NB4 (cell line): ENCODE data around the gene DLEU7.

Source experiments
- DNase-seq: peaks from one replicate; pipeline ENCODE4 v3.0.0; 2010; ENCODE audit warnings: low read depth
- H3K4me3 ChIP-seq: one replicate; pipeline ENCODE4 v1.5.1; 2011; ENCODE audit warnings: mild to moderate bottlenecking, low read depth, low read length, moderate library complexity
- MYC ChIP-seq: IDR thresholded peaks from 2 replicates; pipeline ENCODE4 v1.6.1; 2011; ENCODE audit warnings: low read depth, low read length
- POLR2A ChIP-seq: IDR thresholded peaks from 2 replicates; pipeline ENCODE4 v1.6.1; 2011; ENCODE audit warnings: mild to moderate bottlenecking; ENCODE audit not compliant: insufficient read length; ENCODE audit errors: extremely low read depth
- TF ChIP-seq, protein P1 (sequence below): IDR thresholded peaks from 2 replicates; pipeline ENCODE4 v1.6.1; 2011; ENCODE audit warnings: low read depth, low read length
- TF ChIP-seq, protein P2 (sequence below): IDR thresholded peaks from one replicate; pipeline ENCODE4 v1.5.1; 2012; ENCODE audit warnings: low read depth, low read length

The DLEU7 gene

DNA sequence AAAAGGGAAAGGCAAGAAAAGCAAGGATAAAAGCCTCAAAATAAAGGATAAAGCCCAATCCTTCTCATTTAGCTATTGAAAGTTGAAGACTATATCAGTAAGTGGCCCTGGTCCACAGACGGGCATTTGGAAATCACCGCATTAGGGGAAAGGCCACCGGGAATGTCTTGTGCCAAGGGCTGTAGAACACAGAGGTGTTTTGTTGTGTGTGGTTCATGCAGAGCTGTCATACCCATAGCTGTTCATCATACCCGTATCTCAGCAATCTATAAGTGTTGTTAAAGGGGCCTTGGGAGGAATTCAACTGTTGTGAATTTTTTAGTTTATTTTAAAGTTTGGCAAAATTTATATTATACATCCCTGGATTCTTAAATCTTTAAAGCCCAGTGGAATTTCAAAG is 33.0 kb downstream of the DLEU7 start:
- TF ChIP-seq, protein P1, sequence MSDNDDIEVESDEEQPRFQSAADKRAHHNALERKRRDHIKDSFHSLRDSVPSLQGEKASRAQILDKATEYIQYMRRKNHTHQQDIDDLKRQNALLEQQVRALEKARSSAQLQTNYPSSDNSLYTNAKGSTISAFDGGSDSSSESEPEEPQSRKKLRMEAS, result no peak
- TF ChIP-seq, protein P2, sequence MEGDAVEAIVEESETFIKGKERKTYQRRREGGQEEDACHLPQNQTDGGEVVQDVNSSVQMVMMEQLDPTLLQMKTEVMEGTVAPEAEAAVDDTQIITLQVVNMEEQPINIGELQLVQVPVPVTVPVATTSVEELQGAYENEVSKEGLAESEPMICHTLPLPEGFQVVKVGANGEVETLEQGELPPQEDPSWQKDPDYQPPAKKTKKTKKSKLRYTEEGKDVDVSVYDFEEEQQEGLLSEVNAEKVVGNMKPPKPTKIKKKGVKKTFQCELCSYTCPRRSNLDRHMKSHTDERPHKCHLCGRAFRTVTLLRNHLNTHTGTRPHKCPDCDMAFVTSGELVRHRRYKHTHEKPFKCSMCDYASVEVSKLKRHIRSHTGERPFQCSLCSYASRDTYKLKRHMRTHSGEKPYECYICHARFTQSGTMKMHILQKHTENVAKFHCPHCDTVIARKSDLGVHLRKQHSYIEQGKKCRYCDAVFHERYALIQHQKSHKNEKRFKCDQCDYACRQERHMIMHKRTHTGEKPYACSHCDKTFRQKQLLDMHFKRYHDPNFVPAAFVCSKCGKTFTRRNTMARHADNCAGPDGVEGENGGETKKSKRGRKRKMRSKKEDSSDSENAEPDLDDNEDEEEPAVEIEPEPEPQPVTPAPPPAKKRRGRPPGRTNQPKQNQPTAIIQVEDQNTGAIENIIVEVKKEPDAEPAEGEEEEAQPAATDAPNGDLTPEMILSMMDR, result no peak
- TF ChIP-seq POLR2A (no peak), MYC (no peak)
- no peak overlapping the region for H3K4me3 ChIP-seq
- DNase-seq, result no peak

DNA sequence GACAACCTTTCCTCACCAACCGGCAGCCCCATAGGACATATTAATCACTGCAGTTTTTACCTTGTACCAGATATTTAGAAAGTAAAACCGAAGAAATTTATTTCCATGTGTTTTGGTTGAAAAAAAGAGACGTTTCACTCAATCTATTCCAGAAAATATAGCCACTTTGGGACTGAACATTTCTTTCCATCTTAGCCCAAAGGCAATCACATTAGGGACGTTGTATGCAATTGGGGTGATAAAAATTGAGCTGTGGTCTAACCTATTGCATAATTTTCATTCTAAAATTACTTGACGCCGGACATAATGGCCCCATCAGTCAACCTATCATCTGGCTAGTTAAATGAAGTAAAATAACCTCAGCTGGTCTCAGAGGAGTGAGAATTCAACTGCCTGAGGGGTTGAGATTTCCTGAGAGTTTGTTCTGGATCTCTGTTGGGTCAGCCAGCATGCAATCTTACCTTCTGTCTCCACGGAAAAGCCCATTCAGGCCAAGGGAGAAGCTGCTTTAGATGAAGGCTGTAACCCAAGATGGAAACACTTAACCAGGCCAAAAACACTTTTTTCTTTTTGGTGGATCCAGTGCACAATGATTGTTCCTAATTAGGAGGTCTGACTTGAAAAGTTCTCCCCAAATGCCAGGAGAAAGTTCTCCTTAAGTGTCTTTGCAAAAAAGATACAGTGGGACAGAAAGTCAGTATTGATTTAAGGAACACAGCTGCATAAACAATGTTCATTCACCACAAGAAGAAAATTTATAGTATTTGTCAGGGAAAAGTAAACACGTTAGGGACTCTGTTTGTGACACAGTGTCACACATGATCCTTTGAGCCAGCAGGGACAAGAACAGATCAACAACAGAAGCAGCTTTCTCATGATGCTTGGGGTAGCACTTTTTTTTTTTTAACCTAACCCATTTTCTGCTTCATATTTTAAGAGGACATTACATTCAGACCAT is 34.1 kb downstream of the DLEU7 start:
- TF ChIP-seq, protein P1, result no peak
- TF ChIP-seq MYC (peak; percentile 55), POLR2A (no peak)
- TF ChIP-seq, protein P2, result no peak
- H3K4me3 ChIP-seq, result peak overlapping the region; percentile 14
- DNase-seq, result peak; percentile 80

DNA sequence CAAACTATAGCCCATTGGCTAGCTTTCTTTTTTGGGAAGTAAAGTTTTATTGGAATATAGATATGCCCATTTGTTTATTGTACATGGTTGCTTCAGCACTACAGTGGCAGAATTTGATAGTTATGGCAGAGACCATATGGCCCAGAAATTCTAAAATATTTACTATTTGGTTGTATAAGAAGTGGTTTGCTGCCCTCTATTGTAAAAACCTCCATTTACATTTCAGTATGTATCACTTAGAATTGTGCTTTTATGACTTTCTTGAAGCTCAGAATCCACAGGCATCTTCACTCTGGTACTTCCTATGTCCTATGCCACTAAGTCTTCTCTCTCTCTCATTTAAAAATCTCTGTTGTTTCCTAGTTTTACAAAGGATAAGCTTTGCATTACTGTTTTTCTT is 37.7 kb downstream of the DLEU7 start:
- no peak overlapping the region for H3K4me3 ChIP-seq
- DNase-seq, result peak; percentile 46
- no peak for TF ChIP-seq MYC
- TF ChIP-seq, protein P1, result no peak
- TF ChIP-seq, protein P2, result no peak
- TF ChIP-seq POLR2A, result no peak

DNA sequence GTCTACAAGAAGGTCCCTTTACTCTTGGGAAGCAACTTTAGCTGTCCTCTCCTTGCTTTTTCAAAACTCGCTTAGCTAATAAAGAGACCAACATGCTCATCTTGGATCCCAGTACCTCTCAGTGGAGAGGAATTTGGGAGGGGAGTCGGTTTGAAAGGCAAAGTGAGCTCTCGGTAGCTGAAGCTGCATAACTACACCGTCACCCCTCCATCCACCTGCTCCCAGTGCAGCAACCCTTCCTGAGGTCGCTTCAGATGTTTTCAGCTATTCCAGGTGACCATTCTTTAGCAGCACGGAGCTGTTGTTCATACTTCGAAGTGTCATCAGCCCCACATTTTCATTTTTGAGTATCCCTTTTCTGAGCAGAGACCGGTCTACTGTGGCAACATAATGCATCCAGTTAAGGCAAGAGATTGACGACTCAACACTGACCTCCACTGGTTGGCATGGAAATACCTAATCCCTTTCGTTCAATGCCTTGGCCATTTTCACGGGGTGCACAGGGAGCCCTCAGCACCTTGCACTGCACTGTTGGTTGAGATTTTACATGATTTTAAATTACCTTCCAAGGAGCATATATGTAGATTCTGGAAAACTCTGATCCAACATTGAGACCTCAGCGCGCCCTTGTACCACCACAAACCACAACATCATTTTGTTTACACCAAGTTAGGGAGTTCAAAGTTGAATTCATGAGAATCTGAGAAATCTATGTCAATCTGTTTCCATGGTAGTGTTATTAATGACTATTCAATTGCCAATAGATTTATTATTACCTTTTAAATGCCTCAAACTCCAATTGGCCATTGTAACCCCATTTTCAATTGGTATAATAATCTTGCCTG is 42.2 kb downstream of the DLEU7 start:
- peak; percentile 91 for DNase-seq
- TF ChIP-seq, protein P1, result no peak
- TF ChIP-seq POLR2A, result no peak
- TF ChIP-seq, protein P2, result peak; percentile 73
- no peak overlapping the region for H3K4me3 ChIP-seq

DNA sequence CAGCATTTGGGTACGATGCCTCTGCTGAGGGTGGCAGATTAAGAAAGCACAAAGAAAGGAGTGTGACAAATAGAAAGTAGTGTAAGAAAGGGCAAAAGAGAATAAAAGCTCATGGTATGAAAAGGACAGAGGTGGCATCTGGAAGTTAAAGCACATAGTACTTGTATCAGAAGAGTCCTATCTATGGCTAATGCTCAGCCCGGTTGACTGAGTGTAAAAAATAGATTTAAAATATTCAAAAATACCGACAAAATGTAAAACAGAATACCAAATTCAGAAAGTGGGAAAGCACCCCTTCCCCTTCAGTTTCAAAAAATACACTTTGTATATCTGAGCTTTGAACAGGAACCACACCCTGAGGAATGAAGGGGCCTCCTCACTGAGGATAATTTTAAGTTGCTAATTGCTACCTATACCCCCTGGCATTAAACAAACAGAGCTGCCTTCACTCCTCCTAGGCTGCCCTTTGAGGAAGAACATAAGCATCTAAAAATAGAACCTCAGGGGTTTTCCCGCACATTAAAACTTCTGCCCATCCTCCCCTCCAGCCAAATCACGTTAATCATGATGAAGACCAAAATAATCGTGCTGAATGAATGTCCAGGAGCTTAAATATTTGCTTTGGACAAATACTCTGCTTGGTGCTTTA is 43.3 kb downstream of the DLEU7 start:
- no peak overlapping the region for H3K4me3 ChIP-seq
- DNase-seq, result no peak
- TF ChIP-seq, protein P2, result no peak
- no peak for TF ChIP-seq POLR2A
- no peak for TF ChIP-seq MYC
- TF ChIP-seq, protein P1, result no peak
